Chondrocyte (in vitro differentiated cells): Measurements from ENCODE around the gene SLC13A2. TPM values are rescaled to one million over a fixed set of nuclear protein-coding genes. Genes with fewer than 3 reads are reported as not detected.

Experiments used
- DNase-seq: peaks from one replicate; pipeline ENCODE4 v3.0.0; 2021; ENCODE audit warnings: mixed read lengths, low spot score
- H3K27ac Mint-ChIP-seq: one replicate; pipeline ENCODE4 v1.8.0; 2021; ENCODE audit warnings: mild to moderate bottlenecking, moderate library complexity, mixed read lengths; ENCODE audit not compliant: unreplicated experiment
- H3K27me3 Mint-ChIP-seq: 2 replicates; pipeline ENCODE4 v1.8.0; 2021; ENCODE audit warnings: low read depth, mixed read lengths
- H3K36me3 Mint-ChIP-seq: 2 replicates; pipeline ENCODE4 v1.8.0; 2021; ENCODE audit warnings: low read depth, mixed read lengths
- H3K4me1 Mint-ChIP-seq: 2 replicates; pipeline ENCODE4 v1.8.0; 2021; ENCODE audit warnings: low read depth, mild to moderate bottlenecking, mixed read lengths
- H3K4me3 Mint-ChIP-seq: one replicate; pipeline ENCODE4 v1.8.0; 2021; ENCODE audit warnings: mild to moderate bottlenecking, moderate library complexity, mixed read lengths; ENCODE audit not compliant: unreplicated experiment
- H3K9me3 Mint-ChIP-seq: 2 replicates; pipeline ENCODE4 v1.8.0; 2021; ENCODE audit warnings: low read depth, mixed read lengths
- CTCF ChIP-seq: fragments of 200-600 bp; sonication (generic); IDR thresholded peaks from 2 replicates; pipeline ENCODE4 v1.5.0; 2021; ENCODE audit warnings: antibody characterized with exemption, mild to moderate bottlenecking, moderate library complexity
- total RNA-seq: library from RNA; stranded (reverse); gene quantifications from 3 replicates; pipeline ENCODE4 v1.2.1, GENCODE V29; 2021

SLC13A2 gene
- total RNA-seq, 1 donor from 2014 or later: not detected

GRCh38 chr17:28538296-28538895 is 65.0 kb downstream of the SLC13A2 start:
- no peak for TF ChIP-seq CTCF
- Mint-ChIP-seq H3K4me3 (no peak overlapping the region), H3K9me3 (no peaks in the 10 kb centered on the region), H3K27me3 (peaks cover 10% of the 10 kb centered on the region), H3K27ac (no peak overlapping the region), H3K4me1 (peaks cover 2% of the 10 kb centered on the region), H3K36me3 (no peaks in the 10 kb centered on the region)
- no peak for DNase-seq

- Mint-ChIP-seq H3K27me3 (peaks cover 8% of the 10 kb centered on the region), H3K9me3 (no peaks in the 10 kb centered on the region), H3K36me3 (no peaks in the 10 kb centered on the region), H3K27ac (no peak overlapping the region), H3K4me3 (no peak overlapping the region), H3K4me1 (no peaks in the 10 kb centered on the region)
- no peak for DNase-seq
- no peak for TF ChIP-seq CTCF
These were observed 66.8 kb downstream of the SLC13A2 start for GRCh38 chr17:28540231-28540630.

DNA sequence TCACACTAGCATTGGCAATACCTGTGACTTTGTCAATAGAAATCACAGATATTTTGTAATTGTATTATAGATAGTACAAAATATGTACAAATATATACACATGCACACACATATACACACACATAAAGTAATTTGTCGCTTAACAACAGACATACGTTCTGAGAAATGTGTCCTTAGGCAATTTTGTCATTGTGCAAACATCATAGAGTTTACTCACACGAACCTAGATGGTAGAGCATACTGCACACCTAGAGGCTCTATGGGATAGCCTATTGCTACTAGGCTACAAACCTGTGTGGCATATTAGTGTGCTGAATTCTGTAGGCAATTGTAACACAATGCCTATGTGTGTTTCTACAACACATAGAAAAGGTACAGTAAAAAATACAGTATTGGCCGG is 68.0 kb downstream of the SLC13A2 start:
- no peak for TF ChIP-seq CTCF

GRCh38 chr17:28544402-28545140 is 71.1 kb downstream of the SLC13A2 start:
- peaks cover 2% of the 10 kb centered on the region for H3K36me3 Mint-ChIP-seq
- DNase-seq: peak; percentile 32
- TF ChIP-seq CTCF: no peak
- no peaks in the 10 kb centered on the region for H3K4me1 Mint-ChIP-seq
- no peak overlapping the region for H3K27ac Mint-ChIP-seq
- no peak overlapping the region for H3K4me3 Mint-ChIP-seq
- H3K9me3 Mint-ChIP-seq: no peaks in the 10 kb centered on the region
- no peaks in the 10 kb centered on the region for H3K27me3 Mint-ChIP-seq

More for the DNA sequence above, 68.0 kb downstream of the SLC13A2 start:
- Mint-ChIP-seq H3K27ac (no peak overlapping the region), H3K4me1 (no peaks in the 10 kb centered on the region), H3K4me3 (no peak overlapping the region), H3K9me3 (no peaks in the 10 kb centered on the region), H3K36me3 (no peaks in the 10 kb centered on the region), H3K27me3 (peaks cover 8% of the 10 kb centered on the region)
- no peak for DNase-seq

DNA sequence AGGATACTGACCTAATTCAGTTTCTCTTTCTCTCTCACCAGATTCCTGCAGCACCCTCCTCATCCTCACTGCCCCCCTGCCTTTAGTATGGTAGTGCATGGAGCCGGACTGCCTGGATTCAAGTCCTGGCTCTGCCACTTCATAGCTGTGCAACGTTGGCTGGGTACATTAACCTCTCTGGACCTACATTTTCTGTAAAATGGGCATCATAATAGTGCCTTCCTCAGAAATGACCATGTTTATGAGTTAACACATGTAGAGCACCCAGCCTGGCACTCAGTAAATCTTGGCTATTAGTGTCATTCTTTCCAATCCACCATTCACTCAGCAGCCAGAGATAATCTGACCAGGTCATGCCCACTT is 71.7 kb downstream of the SLC13A2 start:
- Mint-ChIP-seq H3K27ac (no peak overlapping the region), H3K27me3 (no peaks in the 10 kb centered on the region)

More for the DNA sequence above, 71.7 kb downstream of the SLC13A2 start:
- TF ChIP-seq CTCF: no peak
- Mint-ChIP-seq H3K4me3 (no peak overlapping the region), H3K4me1 (peaks cover 3% of the 10 kb centered on the region), H3K36me3 (peaks cover 2% of the 10 kb centered on the region), H3K9me3 (no peaks in the 10 kb centered on the region)
- DNase-seq: peak; percentile 6
